Stimulated activated CD4-positive, alpha-beta T cell treated with anti-CD3 and anti-CD28 coated beads, Interleukin-1b, Interleukin-23, amount 100 ng/mL, for 24 hours (primary cell): ENCODE results near the gene RAG2.

Source experiments
- DNase-seq, 4 experiments: peaks; one replicate each; pipeline ENCODE4 v3.0.0-alpha.2; 2020; ENCODE audit warnings: low read depth in 4 of 4, low spot score in 1 of 4

RAG2 gene

GRCh38 chr11:36598051-36598450 lies at the start of gene RAG2:
Gene RAG2 (minus strand): TSS chr11:36598236. CDS start chr11:36594168, 4,068 bp downstream.
- DNase-seq: no peak

GRCh38 chr11:36638556-36638955 lies 40.5 kb upstream of the RAG2 start:
- no peak for DNase-seq

- DNase-seq: no peak
Measured at GRCh38 chr11:36635066-36635862, 37.2 kb upstream of the RAG2 start.

GRCh38 chr11:36631774-36632173 lies 33.7 kb upstream of the RAG2 start:
- no peak for DNase-seq

GRCh38 chr11:36628765-36629244 lies 30.8 kb upstream of the RAG2 start:
- no peak for DNase-seq

GRCh38 chr11:36628141-36628540 lies 30.1 kb upstream of the RAG2 start:
- DNase-seq: no peak

GRCh38 chr11:36627471-36627870 lies 29.4 kb upstream of the RAG2 start:
- DNase-seq: no peak

GRCh38 chr11:36627006-36627405 lies 29.0 kb upstream of the RAG2 start:
- DNase-seq: no peak

- DNase-seq: no peak
Measured at GRCh38 chr11:36623494-36623893, 25.5 kb upstream of the RAG2 start.

GRCh38 chr11:36622431-36623136 lies 24.5 kb upstream of the RAG2 start:
- DNase-seq: no peak

- no peak for DNase-seq
Measured at GRCh38 chr11:36620246-36620645, 22.2 kb upstream of the RAG2 start.

GRCh38 chr11:36619502-36619901 lies 21.5 kb upstream of the RAG2 start:
- DNase-seq: no peak

GRCh38 chr11:36618363-36619047 lies 20.5 kb upstream of the RAG2 start:
- no peak for DNase-seq

- no peak for DNase-seq
Measured at GRCh38 chr11:36617543-36618362, 19.7 kb upstream of the RAG2 start.

- DNase-seq: no peak
Measured at GRCh38 chr11:36615826-36616225, 17.8 kb upstream of the RAG2 start.

GRCh38 chr11:36609383-36609782 lies 11.3 kb upstream of the RAG2 start:
- no peak for DNase-seq

- no peak for DNase-seq
Measured at GRCh38 chr11:36608491-36609199, 10.6 kb upstream of the RAG2 start.

GRCh38 chr11:36605221-36606216 lies 7.5 kb upstream of the RAG2 start:
- no peak for DNase-seq

- DNase-seq: no peak
Measured at GRCh38 chr11:36602135-36602534, 4.1 kb upstream of the RAG2 start.
